Measurements from ENCODE around the gene VRK1. TPM values are rescaled to one million over a fixed set of nuclear protein-coding genes. Genes with fewer than 3 reads are reported as not detected.

VRK1 gene
- total and polyA plus RNA-seq, 2 of the 8 experiments (the other 6 are each of a cell fraction or from before 2014, with no cell fraction given), result 24.2 to 64.8 TPM

- no peak for FAIRE-seq
- Histone ChIP-seq H3K9ac (replicated peaks in 1 of 4; ENCODE audit: extremely low read depth in 1 of 4, low read depth in 3 of 4, low read length in 3 of 4) (no peak overlapping the region), H3K4me2 (ENCODE audit: insufficient read depth in 1 of 2, low read depth in 2 of 2, low read length in 2 of 2) (no peak overlapping the region), H3K79me1 (ENCODE audit: low read depth, low read length) (no peaks in the 10 kb centered on the region), H3K9me3 (ENCODE audit: insufficient read depth in 2 of 2, low read depth in 1 of 2, low read length in 1 of 2) (0 out of 4 replicates have a peak, but pooled peaks cover 0 to under 1% of the 10 kb centered on the region in 2 experiments), H3K4me3 (ENCODE audit: extremely low read depth in 1 of 4, insufficient read depth in 2 of 4, low read depth in 3 of 4, low read length in 4 of 4) (no peak overlapping the region), H2BK15ac (ENCODE audit: low read length) (no peak overlapping the region), H3K23me2 (ENCODE audit: low read depth, low read length) (no peaks in the 10 kb centered on the region), H3K27ac (ENCODE audit: low read depth, low read length) (no peak overlapping the region), H3K4ac (replicated peaks; ENCODE audit: insufficient read length, low read depth, low read length) (no peak overlapping the region), H3K23ac (ENCODE audit: insufficient read length) (no peak overlapping the region), H4K5ac (ENCODE audit: insufficient read length, low read depth, low read length) (no peak overlapping the region), H4K91ac (replicated peaks; ENCODE audit: insufficient read length, low read length) (no peak overlapping the region), H3K27me3 (replicated peaks in 1 of 4; ENCODE audit: control insufficient read depth in 3 of 4, extremely low read depth in 1 of 4, insufficient read depth in 3 of 4, low read length in 3 of 4) (no peaks in the 10 kb centered on the region), H3K4me1 (replicated peaks in 1 of 4; ENCODE audit: control insufficient read depth in 3 of 4, insufficient read depth in 4 of 4, low read length in 3 of 4) (peaks cover 0 to 5% (median 4%) of the 10 kb centered on the region in 4 experiments; a peak in 3 of 7 replicates), H3K36me3 (ENCODE audit: control insufficient read depth in 2 of 4, insufficient read depth in 4 of 4, low read length in 3 of 4) (no peaks in the 10 kb centered on the region; a peak in 1 of 8 replicates), H2BK12ac (ENCODE audit: low read depth, low read length) (no peak overlapping the region), H4K20me1 (replicated peaks in 1 of 2; ENCODE audit: control insufficient read depth in 1 of 2, insufficient read depth in 2 of 2, low read length in 2 of 2) (no peaks in the 10 kb centered on the region), H2BK5ac (ENCODE audit: low read depth, low read length) (no peak overlapping the region), H3K18ac (ENCODE audit: extremely low read depth, low read length) (no peak overlapping the region), H3K14ac (ENCODE audit: insufficient read length) (no peak overlapping the region), H2BK20ac (ENCODE audit: low read length) (no peak overlapping the region), H2AK5ac (ENCODE audit: low read depth, low read length) (no peak overlapping the region), H4K8ac (ENCODE audit: extremely low read depth, insufficient read depth, low read length) (no peak overlapping the region), H3K79me2 (ENCODE audit: control insufficient read depth in 1 of 2, insufficient read depth in 2 of 2, low read length in 2 of 2) (no peaks in the 10 kb centered on the region), H2AFZ (ENCODE audit: low read length) (no peak overlapping the region), H3K56ac (replicated peaks; ENCODE audit: insufficient read length, low read depth, low read length) (no peak overlapping the region), H2BK120ac (replicated peaks; ENCODE audit: low read depth, low read length) (no peak overlapping the region)
- POLR2A ChIA-PET (ENCODE audit: partially characterized antibody), result no interaction called here
- CTCF ChIA-PET (ENCODE audit: partially characterized antibody), result no interaction called here
- DNase-seq (ENCODE audit: low read depth in 1 of 2, low spot score in 2 of 2), result no peak
- WGBS, 2 experiments (ENCODE audit: extremely low coverage in 1 of 2, insufficient coverage in 1 of 2, insufficient read length in 1 of 2, insufficient replicate concordance in 2 of 2, low coverage in 1 of 2, low lambda C conversion rate in 2 of 2, missing lambda C conversion rate in 1 of 2), result 73% methylated on average over 3 of the region's 3 CpGs; no CpG with 5 or more reads in 1 of the 2 experiments
- no peak for TF ChIP-seq BCL11A (IDR thresholded peaks at IDR 0.05; ENCODE audit: low read depth in 2 of 2, low read length in 2 of 2)
Measured at GRCh38 chr14:96904201-96904600, 107.0 kb downstream of the VRK1 start.

All from H1 (cell line).